ENCODE data around the gene TMEM213. TPM values are rescaled to one million over a fixed set of nuclear protein-coding genes. Genes with fewer than 3 reads are reported as not detected.

Gene TMEM213
- total and polyA plus RNA-seq, 10 donors: 0.05 TPM; not detected in 9

DNA sequence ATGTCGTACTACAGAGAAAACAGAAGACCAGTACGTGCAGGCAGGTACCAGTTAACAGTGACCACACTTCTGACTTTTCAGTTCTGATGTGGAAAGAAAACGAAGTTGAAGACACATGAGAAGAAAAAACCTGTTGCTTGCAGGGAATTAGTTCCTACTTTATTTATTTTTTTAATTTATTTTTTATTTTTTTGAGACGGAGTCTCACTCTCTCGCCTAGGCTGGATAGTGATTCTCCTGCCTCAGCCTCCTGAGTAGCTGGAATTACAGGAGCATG is 74.0 kb downstream of the TMEM213 start:
- no peak overlapping the region for H3K4me3 ChIP-seq
- no peaks in the 10 kb centered on the region for H3K27me3 ChIP-seq (replicated peaks in 1 of 7)
- intact Hi-C loops (cut with DNase I; ENCODE audit: low total_unique reads): no loop called here
- H3K36me3 ChIP-seq: peaks cover 0 to 18% (median 0%) of the 10 kb centered on the region in 6 donors
- H3K9me3 ChIP-seq: no peaks in the 10 kb centered on the region
- H3K27ac ChIP-seq: no peak overlapping the region
- no peaks in the 10 kb centered on the region for H3K4me1 ChIP-seq
- DNase-seq: no peak
- WGBS, 5 donors: 81 to 96% (median 93%) methylated on average over 5 of the region's 5 CpGs
- TF ChIP-seq POLR2AphosphoS5 (IDR thresholded peaks at IDR 0.05) (no peak), POLR2A (IDR thresholded peaks at IDR 0.05) (no peak)
- TF ChIP-seq, protein P1, sequence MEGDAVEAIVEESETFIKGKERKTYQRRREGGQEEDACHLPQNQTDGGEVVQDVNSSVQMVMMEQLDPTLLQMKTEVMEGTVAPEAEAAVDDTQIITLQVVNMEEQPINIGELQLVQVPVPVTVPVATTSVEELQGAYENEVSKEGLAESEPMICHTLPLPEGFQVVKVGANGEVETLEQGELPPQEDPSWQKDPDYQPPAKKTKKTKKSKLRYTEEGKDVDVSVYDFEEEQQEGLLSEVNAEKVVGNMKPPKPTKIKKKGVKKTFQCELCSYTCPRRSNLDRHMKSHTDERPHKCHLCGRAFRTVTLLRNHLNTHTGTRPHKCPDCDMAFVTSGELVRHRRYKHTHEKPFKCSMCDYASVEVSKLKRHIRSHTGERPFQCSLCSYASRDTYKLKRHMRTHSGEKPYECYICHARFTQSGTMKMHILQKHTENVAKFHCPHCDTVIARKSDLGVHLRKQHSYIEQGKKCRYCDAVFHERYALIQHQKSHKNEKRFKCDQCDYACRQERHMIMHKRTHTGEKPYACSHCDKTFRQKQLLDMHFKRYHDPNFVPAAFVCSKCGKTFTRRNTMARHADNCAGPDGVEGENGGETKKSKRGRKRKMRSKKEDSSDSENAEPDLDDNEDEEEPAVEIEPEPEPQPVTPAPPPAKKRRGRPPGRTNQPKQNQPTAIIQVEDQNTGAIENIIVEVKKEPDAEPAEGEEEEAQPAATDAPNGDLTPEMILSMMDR (IDR thresholded peaks at IDR 0.05 in 8 of 11, conservative IDR thresholded peaks at IDR 0.05 in 3 of 11): no peak

DNA sequence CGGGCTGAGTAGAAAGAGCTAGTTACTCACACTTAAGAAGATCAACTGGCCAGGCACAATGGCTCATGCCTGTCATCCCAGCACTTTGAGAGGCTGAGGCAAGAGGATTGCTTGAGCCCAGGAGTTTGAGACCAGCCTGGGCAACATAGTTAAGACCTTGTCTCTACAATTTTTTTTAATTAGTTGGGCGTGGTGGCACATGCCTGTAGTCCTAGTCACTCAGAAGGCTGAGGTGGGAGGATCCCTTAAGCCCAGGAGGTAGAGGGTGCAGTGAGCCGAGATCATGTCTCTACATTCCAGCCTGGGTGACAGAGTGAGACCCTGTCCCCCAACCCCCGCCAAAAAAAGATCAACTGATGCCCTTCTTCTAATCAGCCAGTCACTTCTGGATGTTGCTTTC is 74.8 kb downstream of the TMEM213 start:
- TF ChIP-seq POLR2AphosphoS5 (IDR thresholded peaks at IDR 0.05) (no peak), POLR2A (IDR thresholded peaks at IDR 0.05) (no peak)
- TF ChIP-seq, protein P1 (IDR thresholded peaks at IDR 0.05 in 8 of 11, conservative IDR thresholded peaks at IDR 0.05 in 3 of 11): no peak
- intact Hi-C loops (cut with DNase I; ENCODE audit: low total_unique reads): no loop called here

DNA sequence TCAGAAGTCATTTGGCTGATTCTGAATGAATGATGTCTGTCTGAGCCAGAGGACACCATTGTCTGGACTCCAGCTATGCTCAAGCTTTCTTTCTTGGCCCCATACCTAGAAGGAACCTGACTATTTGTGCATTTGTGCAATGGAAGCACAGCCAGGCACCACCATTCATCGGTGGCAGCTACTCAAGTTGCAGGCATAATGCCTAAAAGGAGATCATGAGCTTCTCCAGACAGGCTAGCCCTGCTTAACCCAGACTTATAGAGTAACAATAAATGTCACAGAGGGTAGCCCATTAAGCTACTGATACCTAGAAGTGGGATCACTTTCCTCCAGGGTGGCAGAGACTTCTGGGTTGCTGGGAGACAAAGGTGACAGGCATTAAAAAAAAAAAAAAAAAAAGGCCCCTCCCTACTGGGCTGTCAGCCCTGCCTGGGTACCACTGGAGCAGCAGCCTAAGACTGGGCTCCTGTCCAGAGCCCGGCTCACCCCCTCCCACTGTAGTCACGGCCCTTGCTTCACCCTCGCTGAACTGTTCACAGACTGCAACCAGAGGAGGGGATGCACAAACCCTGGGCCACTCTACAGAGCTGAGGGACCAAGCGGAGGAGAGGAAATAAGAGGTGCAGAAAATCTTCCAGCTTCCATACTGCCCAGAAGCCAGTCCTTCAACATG is 75.6 kb downstream of the TMEM213 start:
- no peaks in the 10 kb centered on the region for H3K4me1 ChIP-seq
- no peaks in the 10 kb centered on the region for H3K27me3 ChIP-seq (replicated peaks in 1 of 7)
- no peak overlapping the region for H3K27ac ChIP-seq
- no peak overlapping the region for H3K4me3 ChIP-seq
- intact Hi-C loops (cut with DNase I; ENCODE audit: low total_unique reads): no loop called here
- H3K9me3 ChIP-seq: no peaks in the 10 kb centered on the region
- 87 to 92% (median 90%) methylated on average over 5 of the region's 5 CpGs for WGBS, 5 donors
- DNase-seq: no peak
- peaks cover 0 to 12% (median 0%) of the 10 kb centered on the region in 6 donors for H3K36me3 ChIP-seq
- no peak for TF ChIP-seq POLR2A (IDR thresholded peaks at IDR 0.05)
- TF ChIP-seq POLR2AphosphoS5 (IDR thresholded peaks at IDR 0.05): no peak
- TF ChIP-seq, protein P1 (IDR thresholded peaks at IDR 0.05 in 8 of 11, conservative IDR thresholded peaks at IDR 0.05 in 3 of 11): no peak

More for the DNA sequence above, 74.8 kb downstream of the TMEM213 start:
- Histone ChIP-seq H3K27ac (no peak overlapping the region), H3K4me1 (no peaks in the 10 kb centered on the region), H3K36me3 (peaks cover 0 to 16% (median 0%) of the 10 kb centered on the region in 6 donors), H3K4me3 (no peak overlapping the region), H3K9me3 (no peaks in the 10 kb centered on the region), H3K27me3 (replicated peaks in 1 of 7) (no peaks in the 10 kb centered on the region)
- no peak for DNase-seq
- 82 to 95% (median 91%) methylated on average over 4 of the region's 4 CpGs for WGBS, 5 donors

GRCh38 chr7:138875794-138876193 is 78.0 kb downstream of the TMEM213 start:
- Histone ChIP-seq H3K4me3 (no peak overlapping the region), H3K27me3 (replicated peaks in 1 of 7) (no peaks in the 10 kb centered on the region), H3K36me3 (peaks cover 0 to 4% (median 0%) of the 10 kb centered on the region in 6 donors), H3K9me3 (no peaks in the 10 kb centered on the region), H3K4me1 (no peaks in the 10 kb centered on the region), H3K27ac (no peak overlapping the region)
- intact Hi-C loops (cut with DNase I; ENCODE audit: low total_unique reads): no loop called here
- TF ChIP-seq POLR2AphosphoS5 (IDR thresholded peaks at IDR 0.05) (no peak), POLR2A (IDR thresholded peaks at IDR 0.05) (no peak)
- TF ChIP-seq, protein P1 (IDR thresholded peaks at IDR 0.05 in 8 of 11, conservative IDR thresholded peaks at IDR 0.05 in 3 of 11): no peak
- 62 to 75% (median 69%) methylated on average over 9 of the region's 9 CpGs for WGBS, 5 donors
- no peak for DNase-seq
